ENCODE data around the gene GAA.
"Not testable (repeated sequence)": the region's sequence is repeated elsewhere in the genome, so short reads cannot be mapped to it uniquely, and the experiment has no call there.

Gene GAA

GRCh38 chr17:80083136-80083661 is 18.2 kb upstream of the GAA start:
- DNase-seq (ENCODE audit: low read depth in 2 of 2), result no peak

GRCh38 chr17:80084773-80085172 is 16.6 kb upstream of the GAA start:
- no peak for DNase-seq (ENCODE audit: low read depth in 2 of 2)

GRCh38 chr17:80086081-80086480 is 15.3 kb upstream of the GAA start:
- DNase-seq (ENCODE audit: low read depth in 2 of 2), result no peak

GRCh38 chr17:80086616-80087015 is 14.8 kb upstream of the GAA start:
- no peak for DNase-seq (ENCODE audit: low read depth in 2 of 2)

GRCh38 chr17:80087346-80088265 is 13.8 kb upstream of the GAA start:
- DNase-seq (ENCODE audit: low read depth in 2 of 2), result no peak

GRCh38 chr17:80089762-80090161 is 11.6 kb upstream of the GAA start:
- DNase-seq (ENCODE audit: low read depth in 2 of 2), result no peak

- not testable (repeated sequence) for DNase-seq (ENCODE audit: low read depth in 2 of 2)
Measured at GRCh38 chr17:80090164-80090563, 11.2 kb upstream of the GAA start.

- no peak for DNase-seq (ENCODE audit: low read depth in 2 of 2)
Measured at GRCh38 chr17:80091376-80091775, 10.0 kb upstream of the GAA start.

GRCh38 chr17:80092959-80093358 is 8.4 kb upstream of the GAA start:
- no peak for DNase-seq (ENCODE audit: low read depth in 2 of 2)

- no peak for DNase-seq (ENCODE audit: low read depth in 2 of 2)
Measured at GRCh38 chr17:80095038-80095843, 6.1 kb upstream of the GAA start.

- DNase-seq (ENCODE audit: low read depth in 2 of 2), result no peak
Measured at GRCh38 chr17:80095844-80096475, 5.4 kb upstream of the GAA start.

- no peak for DNase-seq (ENCODE audit: low read depth in 2 of 2)
Measured at GRCh38 chr17:80096561-80097021, 4.8 kb upstream of the GAA start.

- DNase-seq (ENCODE audit: low read depth in 2 of 2), result no peak
Measured at GRCh38 chr17:80097127-80097621, 4.2 kb upstream of the GAA start.

- DNase-seq (ENCODE audit: low read depth in 2 of 2), result no peak
Measured at GRCh38 chr17:80097844-80098691, 3.3 kb upstream of the GAA start.

GRCh38 chr17:80099291-80100034 is 1.9 kb upstream of the GAA start:
- DNase-seq (ENCODE audit: low read depth in 2 of 2), result no peak

GRCh38 chr17:80100035-80100323 is 1.4 kb upstream of the GAA start:
- no peak for DNase-seq (ENCODE audit: low read depth in 2 of 2)

GRCh38 chr17:80101946-80102663 is 724 bp downstream of the GAA start:
- DNase-seq (ENCODE audit: low read depth in 2 of 2), result no peak

GRCh38 chr17:80102664-80103448 is 1.5 kb downstream of the GAA start:
- DNase-seq (ENCODE audit: low read depth in 2 of 2), result no peak
